Stomach (tissue), 9 donors: ENCODE measurements around the gene DPYSL3. TPM values are rescaled to one million over a fixed set of nuclear protein-coding genes. Genes with fewer than 3 reads are reported as not detected.

Experiments used
- DNase-seq, 2 donors: peaks; one replicate each; pipeline versions ENCODE4 v3.0.0 to v3.0.0-alpha.2; 2013 to 2019
- H3K27ac ChIP-seq, 5 donors: fragments of 200-600 bp in 4 of 5; sonication (generic) in 4 of 5; one replicate each; pipeline ENCODE4 v1.5.1; 2013 to 2019; ENCODE audit warnings: mild to moderate bottlenecking in 1 of 5, moderate library complexity in 1 of 5
- H3K27me3 ChIP-seq, 3 donors: fragments of 200-600 bp; sonication (generic); one replicate each; pipeline ENCODE4 v1.5.1; 2017 to 2019; ENCODE audit warnings: mixed run types in 1 of 3
- H3K36me3 ChIP-seq, 4 donors: fragments of 200-600 bp; sonication (generic); 1 replicate in 3 of 4; 2 replicates in 1 of 4; pipeline ENCODE4 v1.5.1; 2016 to 2019
- H3K4me1 ChIP-seq, 4 donors: fragments of 200-600 bp; sonication (generic); one replicate each; pipeline ENCODE4 v1.5.1; 2016 to 2019
- H3K4me3 ChIP-seq, 4 donors: fragments of 200-600 bp; sonication (generic) in 3 of 4; one replicate each; pipeline ENCODE4 v1.5.1; 2016 to 2019; ENCODE audit warnings: mild to moderate bottlenecking in 1 of 4
- H3K9me3 ChIP-seq, 4 donors: fragments of 200-600 bp; sonication (generic); one replicate each; pipeline ENCODE4 v1.5.1; 2016 to 2019
- EP300 ChIP-seq: sonication (generic); formaldehyde crosslinking; IDR thresholded peaks from one replicate; pipeline ENCODE4 v1.6.1; 2017; ENCODE audit warnings: antibody characterized with exemption
- POLR2A ChIP-seq, 4 donors: fragments of 450-650 bp; IDR thresholded peaks; one replicate each; pipeline ENCODE4 v1.6.1; 2016; ENCODE audit warnings: antibody characterized with exemption in 4 of 4, control low read depth in 2 of 4, mild to moderate bottlenecking in 1 of 4, moderate library complexity in 1 of 4
- POLR2AphosphoS5 ChIP-seq, 3 donors: sonication (generic); formaldehyde crosslinking; IDR thresholded peaks; one replicate each; pipeline ENCODE4 v1.6.1; 2016; ENCODE audit warnings: antibody characterized with exemption in 3 of 3
- WGBS, 5 donors: extraction: QIAGEN DNeasy Blood & Tissue Kit in 3 of 5; methylation state at CpG; one replicate each; pipeline versions ENCODE4 v1.1.5 to v1.1.7; 2013 to 2018; 5-methylcytosine and 5-hydroxymethylcytosine counted together
- intact Hi-C: fragments of 100-400 bp; cut with DNase I; formaldehyde crosslinking; loops from one replicate; pipeline ENCODE4 v1.15.1; 2023; ENCODE audit warnings: low total_unique reads
- polyA plus RNA-seq, 3 donors: library from polyadenylated mRNA; stranded (reverse); fragments of 200-250 nt; gene quantifications; one replicate each; pipeline ENCODE4 v1.2.3, GENCODE V29; 2013
- total RNA-seq, 5 donors: library from RNA; depleted of rRNA; stranded (reverse); fragments of >200 nt; gene quantifications; one replicate each; pipeline versions ENCODE4 v1.1.0 to v1.2.3, GENCODE V29; 2014 to 2016
- TF ChIP-seq, protein P1 (sequence below), 7 experiments: fragments of 450-650 bp in 4 of 7; fragments of 200-600 bp in 3 of 7; sonication (generic) in 3 of 7; IDR thresholded peaks; one replicate each; pipeline ENCODE4 v1.5.1; 2016 to 2019; ENCODE audit warnings: antibody characterized with exemption in 7 of 7, control low read depth in 2 of 7, mild to moderate bottlenecking in 1 of 7
- donor health status: healthy with polysubstance abuse.
- donor health status: Bipolar disorder and iron deficiency.
- donor health status: healthy.

Gene DPYSL3
- total and polyA plus RNA-seq, 8 donors: 15.0 to 144 (median 38.0) TPM

DNA sequence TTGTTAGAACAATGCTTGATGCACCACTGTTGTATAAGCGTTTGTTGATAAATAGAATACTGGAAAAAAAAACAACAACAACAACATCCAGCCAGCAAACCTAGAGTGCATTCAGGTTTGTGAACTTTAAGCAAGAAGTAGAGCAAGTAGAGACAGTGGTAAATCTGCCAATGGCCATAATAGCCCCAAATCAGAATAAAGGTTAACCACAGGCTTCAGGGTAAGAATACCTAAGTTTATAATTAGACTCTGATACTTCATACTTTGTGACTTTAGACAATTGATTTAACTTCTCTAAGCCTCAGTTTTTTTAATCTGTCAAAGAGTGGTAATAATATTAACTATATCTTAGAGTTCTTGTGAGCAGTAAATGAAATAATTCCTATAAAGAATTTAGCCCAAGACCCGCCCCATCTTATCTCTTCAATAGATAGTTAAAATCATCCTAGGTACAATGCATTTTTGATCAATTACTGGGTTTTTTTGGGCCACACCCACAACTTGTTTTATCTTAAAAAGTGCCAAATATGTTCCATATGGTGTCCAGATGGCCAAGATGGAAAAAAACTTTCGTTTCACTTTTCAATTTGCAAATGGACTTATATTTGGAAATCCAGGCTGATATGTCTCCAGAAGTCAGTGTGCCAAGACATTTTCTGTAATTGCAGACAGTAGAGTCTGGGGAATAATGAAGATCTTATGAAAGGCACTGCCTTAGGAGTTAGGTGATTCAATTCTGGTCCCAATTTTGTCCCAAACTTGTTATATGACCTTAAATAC, 24.5 kb upstream of the DPYSL3 start:
- no peak for TF ChIP-seq POLR2A (IDR thresholded peaks at IDR 0.05)
- TF ChIP-seq, protein P1, sequence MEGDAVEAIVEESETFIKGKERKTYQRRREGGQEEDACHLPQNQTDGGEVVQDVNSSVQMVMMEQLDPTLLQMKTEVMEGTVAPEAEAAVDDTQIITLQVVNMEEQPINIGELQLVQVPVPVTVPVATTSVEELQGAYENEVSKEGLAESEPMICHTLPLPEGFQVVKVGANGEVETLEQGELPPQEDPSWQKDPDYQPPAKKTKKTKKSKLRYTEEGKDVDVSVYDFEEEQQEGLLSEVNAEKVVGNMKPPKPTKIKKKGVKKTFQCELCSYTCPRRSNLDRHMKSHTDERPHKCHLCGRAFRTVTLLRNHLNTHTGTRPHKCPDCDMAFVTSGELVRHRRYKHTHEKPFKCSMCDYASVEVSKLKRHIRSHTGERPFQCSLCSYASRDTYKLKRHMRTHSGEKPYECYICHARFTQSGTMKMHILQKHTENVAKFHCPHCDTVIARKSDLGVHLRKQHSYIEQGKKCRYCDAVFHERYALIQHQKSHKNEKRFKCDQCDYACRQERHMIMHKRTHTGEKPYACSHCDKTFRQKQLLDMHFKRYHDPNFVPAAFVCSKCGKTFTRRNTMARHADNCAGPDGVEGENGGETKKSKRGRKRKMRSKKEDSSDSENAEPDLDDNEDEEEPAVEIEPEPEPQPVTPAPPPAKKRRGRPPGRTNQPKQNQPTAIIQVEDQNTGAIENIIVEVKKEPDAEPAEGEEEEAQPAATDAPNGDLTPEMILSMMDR (IDR thresholded peaks at IDR 0.05): no peak
- TF ChIP-seq EP300: no peak
- TF ChIP-seq POLR2AphosphoS5 (IDR thresholded peaks at IDR 0.05): no peak
- no peaks in the 10 kb centered on the region for H3K27me3 ChIP-seq
- no peaks in the 10 kb centered on the region for H3K4me1 ChIP-seq
- no peak for DNase-seq
- no peak overlapping the region for H3K27ac ChIP-seq
- no peaks in the 10 kb centered on the region for H3K36me3 ChIP-seq
- no peaks in the 10 kb centered on the region for H3K9me3 ChIP-seq
- H3K4me3 ChIP-seq: no peak overlapping the region
- intact Hi-C loops: no loop called here
- WGBS, 5 donors: 64 to 79% (median 74%) methylated on average over 3 of the region's 3 CpGs

DNA sequence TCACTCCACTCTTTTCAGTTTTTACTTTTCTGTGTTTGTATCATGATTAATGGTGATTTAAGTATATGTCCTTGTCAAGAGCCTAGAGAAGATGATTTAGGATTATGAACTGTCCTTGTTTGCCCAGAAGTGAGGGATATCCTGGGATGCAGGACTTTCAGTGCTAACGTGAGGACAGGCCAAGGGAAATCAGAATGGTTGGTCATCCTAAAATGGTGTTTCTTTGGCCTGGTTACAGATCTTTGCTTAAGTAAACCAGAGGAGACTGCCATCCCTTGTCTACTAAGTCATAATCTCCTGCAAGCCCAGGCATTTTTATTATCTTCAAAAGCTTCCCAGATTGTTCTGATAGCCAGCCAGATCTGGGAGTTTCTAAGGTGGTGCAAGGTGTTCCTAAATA, 22.3 kb upstream of the DPYSL3 start:
- Histone ChIP-seq H3K9me3 (no peaks in the 10 kb centered on the region), H3K27ac (no peak overlapping the region), H3K4me3 (no peak overlapping the region), H3K27me3 (no peaks in the 10 kb centered on the region), H3K4me1 (no peaks in the 10 kb centered on the region), H3K36me3 (no peaks in the 10 kb centered on the region)
- no peak for TF ChIP-seq POLR2AphosphoS5 (IDR thresholded peaks at IDR 0.05)
- TF ChIP-seq, protein P1 (IDR thresholded peaks at IDR 0.05): no peak
- TF ChIP-seq EP300: no peak
- TF ChIP-seq POLR2A (IDR thresholded peaks at IDR 0.05): no peak
- intact Hi-C loops: no loop called here
- no peak for DNase-seq
- WGBS, 5 donors: 50 to 63% (median 54%) methylated on average over 1 of the region's 1 CpG

DNA sequence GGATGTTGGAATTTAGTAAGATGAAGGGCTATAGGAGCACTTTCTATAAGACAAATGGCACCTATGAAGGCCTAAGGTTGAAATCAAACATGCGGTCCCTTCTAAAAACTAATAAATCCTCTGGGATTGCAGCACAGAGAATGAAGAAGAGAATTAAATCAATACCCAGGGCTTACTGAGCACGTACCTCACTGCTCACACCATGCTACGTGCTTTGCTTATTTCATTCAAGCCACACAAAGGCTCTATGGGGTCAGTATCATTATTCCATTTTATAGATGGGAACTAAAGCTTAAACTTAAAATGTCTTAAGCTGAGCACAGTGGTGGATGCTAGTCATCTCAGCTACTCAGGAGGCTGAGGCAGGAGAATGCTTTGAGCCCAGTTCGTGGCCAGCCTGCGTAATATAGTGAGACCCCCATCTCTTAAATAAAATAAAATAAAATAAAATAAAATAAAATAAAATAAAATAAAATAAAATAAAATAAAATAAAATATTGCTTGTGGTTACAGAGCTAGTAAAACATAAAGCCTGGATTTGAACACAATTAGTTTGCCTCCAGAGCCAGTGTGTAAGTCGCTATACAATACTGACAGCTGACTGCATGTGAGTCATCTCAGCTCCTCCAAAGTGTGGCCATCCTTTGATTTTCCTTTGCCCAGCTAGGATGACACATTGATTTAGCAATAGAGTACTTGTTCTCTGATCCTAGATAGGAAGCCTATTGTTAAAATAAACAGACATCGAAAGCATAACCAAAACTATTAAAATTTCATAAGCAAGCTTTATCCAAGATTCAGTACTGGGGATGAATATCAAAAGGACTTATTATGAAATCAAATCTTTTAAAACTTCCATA, 20.9 kb upstream of the DPYSL3 start:
- Histone ChIP-seq H3K27ac (no peak overlapping the region), H3K4me1 (no peaks in the 10 kb centered on the region), H3K9me3 (no peaks in the 10 kb centered on the region), H3K36me3 (no peaks in the 10 kb centered on the region), H3K4me3 (no peak overlapping the region), H3K27me3 (no peaks in the 10 kb centered on the region)
- TF ChIP-seq EP300 (no peak), POLR2AphosphoS5 (IDR thresholded peaks at IDR 0.05) (no peak), POLR2A (IDR thresholded peaks at IDR 0.05) (no peak)
- TF ChIP-seq, protein P1 (IDR thresholded peaks at IDR 0.05): no peak
- WGBS, 5 donors: 84 to 93% (median 90%) methylated on average over 7 of the region's 7 CpGs
- intact Hi-C loops: no loop called here
- no peak for DNase-seq

DNA sequence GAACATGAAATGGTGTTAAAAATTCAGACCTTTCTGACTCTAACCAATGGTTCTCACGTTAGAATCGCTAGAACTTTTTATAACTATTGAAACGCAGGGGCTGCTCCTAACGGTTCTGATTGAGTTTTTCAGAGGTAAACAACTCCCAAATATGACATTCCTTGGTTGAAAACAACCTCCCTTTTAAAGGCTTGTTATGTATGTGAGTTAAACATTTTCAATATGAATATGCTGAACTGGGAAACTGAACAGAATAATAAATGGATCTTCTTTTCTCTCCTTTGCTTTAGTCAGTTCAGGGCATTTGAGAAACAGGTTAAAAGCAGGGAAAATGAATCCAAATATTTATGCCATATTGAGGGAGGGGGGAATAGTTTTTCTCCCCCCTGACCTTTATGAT, 13.2 kb upstream of the DPYSL3 start:
- Histone ChIP-seq H3K9me3 (no peaks in the 10 kb centered on the region), H3K27me3 (no peaks in the 10 kb centered on the region), H3K4me1 (no peaks in the 10 kb centered on the region), H3K36me3 (no peaks in the 10 kb centered on the region), H3K4me3 (no peak overlapping the region), H3K27ac (no peak overlapping the region)
- intact Hi-C loops: no loop called here
- WGBS, 5 donors: 66 to 84% (median 72%) methylated on average over 4 of the region's 4 CpGs
- TF ChIP-seq POLR2AphosphoS5 (IDR thresholded peaks at IDR 0.05): no peak
- TF ChIP-seq, protein P1 (IDR thresholded peaks at IDR 0.05): no peak
- TF ChIP-seq EP300: no peak
- TF ChIP-seq POLR2A (IDR thresholded peaks at IDR 0.05): no peak
- DNase-seq: no peak
